Adrenal gland (tissue), 19 donors: ENCODE data around the gene CA4. TPM values are rescaled to one million over a fixed set of nuclear protein-coding genes. Genes with fewer than 3 reads are reported as not detected.
"Not testable (repeated sequence)": the region's sequence is repeated elsewhere in the genome, so short reads cannot be mapped to it uniquely, and the experiment has no call there.

Experiments used
- DNase-seq, 7 donors: peaks; one replicate each; pipeline ENCODE4 v3.0.0-alpha.2; 2019 to 2020
- H3K27ac ChIP-seq, 5 donors: fragments of 200-600 bp; sonication (generic) in 4 of 5; 1 replicate in 3 of 5; 2 replicates in 2 of 5; pipeline versions ENCODE4 v1.5.1 to v1.8.0; 2016 to 2020; ENCODE audit warnings: mild to moderate bottlenecking in 1 of 5
- H3K27me3 ChIP-seq: fragments of 200-600 bp; 2 replicates; pipeline ENCODE4 v1.8.0; 2021
- H3K36me3 ChIP-seq, 2 donors: fragments of 200-600 bp; replicated peaks in 1 of 2; 1 replicate in 1 of 2; 2 replicates in 1 of 2; pipeline versions ENCODE4 v1.5.1 to v1.8.0; 2018 to 2022
- H3K4me1 ChIP-seq, 2 donors: fragments of 200-600 bp; replicated peaks in 1 of 2; 1 replicate in 1 of 2; 2 replicates in 1 of 2; pipeline versions ENCODE4 v1.5.1 to v1.8.0; 2018 to 2021
- H3K4me3 ChIP-seq, 4 donors: fragments of 200-600 bp; sonication (generic) in 3 of 4; one replicate each; pipeline ENCODE4 v1.5.1; 2016 to 2018
- H3K9me3 ChIP-seq, 3 donors: fragments of 200-600 bp; sonication (generic) in 1 of 3; replicated peaks in 1 of 3; 1 replicate in 2 of 3; 2 replicates in 1 of 3; pipeline versions ENCODE4 v1.5.1 to v1.8.0; 2016 to 2021
- CTCF ChIP-seq, 6 experiments: fragments of 450-650 bp in 4 of 6; fragments of 200-600 bp in 2 of 6; sonication (generic) in 1 of 6; IDR thresholded peaks; 1 replicate in 5 of 6; 2 replicates in 1 of 6; pipeline versions ENCODE4 v1.5.1 to v1.8.0; 2016 to 2021; ENCODE audit warnings: antibody characterized with exemption in 6 of 6, mild to moderate bottlenecking in 2 of 6, moderate library complexity in 1 of 6
- POLR2A ChIP-seq, 2 donors: fragments of 450-650 bp; IDR thresholded peaks; one replicate each; pipeline ENCODE4 v1.6.1; 2017; ENCODE audit warnings: antibody characterized with exemption in 2 of 2, mild to moderate bottlenecking in 2 of 2, moderate library complexity in 1 of 2
- WGBS, 4 donors: extraction: QIAGEN DNeasy Blood & Tissue Kit in 2 of 4; methylation state at CpG; one replicate each; pipeline versions ENCODE4 v1.1.5 to v1.1.7; 2013 to 2017; 5-methylcytosine and 5-hydroxymethylcytosine counted together
- intact Hi-C, 2 donors: fragments of 100-400 bp; cut with DNase I; formaldehyde crosslinking; loops; one replicate each; pipeline versions ENCODE4 v1.14.1 to v1.15.0; 2022 to 2023
- long read RNA-seq, 10 donors: library from polyadenylated mRNA in 3 of 10; unstranded in 2 of 10; stranded (forward) in 1 of 10; transcript quantifications; one replicate each; pipeline ENCODE4 v2.0.0 and lab custom pipeline, GENCODE V29; 2021 to 2026
- polyA plus RNA-seq, 3 donors: library from polyadenylated mRNA; stranded (reverse); fragments of 200-250 nt in 2 of 3; fragments of 350-450 nt in 1 of 3; fragmentation: Illumina TruSeq in 1 of 3; extraction: RNeasy Lipid Tissue Mini Kit (QIAGEN cat#74804) in 1 of 3; gene quantifications; one replicate each; pipeline ENCODE4 v1.2.3, GENCODE V29; 2013 to 2014
- total RNA-seq, 9 donors: library from RNA; depleted of rRNA in 4 of 9; stranded (reverse); fragments of >200 nt in 4 of 9; fragments of 120-200 nt in 1 of 9; fragmentation: NEBNext Ultra II Directional in 1 of 9; extraction: Animal tissue kit (Norgen Biotek cat#: 25700) in 1 of 9; gene quantifications; one replicate each; pipeline versions ENCODE4 v1.1.0 to v1.2.4, GENCODE V29; 2013 to 2023
- donor health status: healthy with polysubstance abuse.
- donor health status: Bipolar disorder and iron deficiency.
- donor health status: DM: yes; HTN: yes; CAD: no.
- donor health status: DM: no; HTN: no; CAD: no.
- donor health status: DM: no; HTN: no; CAD: no.
- donor health status: DM: yes; HTN: yes; CAD: no.

Gene CA4
- total RNA-seq, result 1 to 10 TPM in 5 of 9 donors, under 1 TPM in 4; 0.55 to 2.8 (median 1.1) TPM
- 10 to 100 TPM in 1 of 3 donors, 1 to 10 TPM in 1, under 1 TPM in 1; 0.42 to 15.3 (median 2.9) TPM for polyA plus RNA-seq
- long read RNA-seq, donor 1, result 0 reads
- long read RNA-seq, donor 2, result 0 reads
- long read RNA-seq, donor 3, partial matches to known transcripts, result 0 of 1 reads
- long read RNA-seq, donor 3, other reads (novel, unspliced or antisense), result 0 of 1 reads
- long read RNA-seq, donor 4, result 0 reads
- long read RNA-seq, donor 5, partial matches to known transcripts, result 0 of 3 reads
- long read RNA-seq, donor 5, other reads (novel, unspliced or antisense), result 0 of 3 reads
- long read RNA-seq, donor 6, result 0 reads
- long read RNA-seq, donor 7, partial matches to known transcripts, result 0 of 12 reads
- long read RNA-seq, donor 7, other reads (novel, unspliced or antisense), result 12 of 12 reads
- long read RNA-seq, donor 8, partial matches to known transcripts, result 0 of 1 reads
- long read RNA-seq, donor 8, other reads (novel, unspliced or antisense), result 0 of 1 reads
- long read RNA-seq, donor 9, partial matches to known transcripts, result 6 of 6 reads
- long read RNA-seq, donor 9, other reads (novel, unspliced or antisense), result 0 of 6 reads
- long read RNA-seq, donor 10, result 0 reads

GRCh38 chr17:60149691-60150582 is at the start of gene CA4:
Gene CA4, plus strand, starts transcription at chr17:60149973. Its CDS starts 62 bp downstream, at chr17:60150035.
- H3K36me3 ChIP-seq, result no peaks in the 10 kb centered on the region
- TF ChIP-seq POLR2A (IDR thresholded peaks at IDR 0.05), result no peak
- TF ChIP-seq CTCF (IDR thresholded peaks at IDR 0.05), result no peak
- DNase-seq, result no peak
- H3K4me3 ChIP-seq, result peak within 1 kb of the TSS in 1 of 4 donors; percentile 48
- no peaks in the 10 kb centered on the region for H3K9me3 ChIP-seq
- no peak within 1 kb of the TSS for H3K27ac ChIP-seq
- WGBS, 4 donors, result 1 to 4% (median 3%) methylated on average over 26 to 81 of the region's 81 CpGs
- H3K27me3 ChIP-seq, result peaks cover 34% of the 10 kb centered on the region
- H3K4me1 ChIP-seq, result peaks cover 12 to 13% of the 10 kb centered on the region in 2 donors
- intact Hi-C loops, result loop anchor here (10.0 kb wide), 2 partner anchors 85 to 285 kb away; no protein-coding TSS in a partner anchor

GRCh38 chr17:60100577-60100976 is 49.2 kb upstream of the CA4 start:
- H3K27ac ChIP-seq, H3K9me3 ChIP-seq, H3K27me3 ChIP-seq, intact Hi-C loops, DNase-seq, H3K4me3 ChIP-seq, H3K36me3 ChIP-seq, H3K4me1 ChIP-seq: not testable (repeated sequence)
- 60 to 100% (median 67%) methylated on average over 1 to 2 of the region's 2 CpGs for WGBS, 4 donors

- H3K27me3 ChIP-seq, H3K9me3 ChIP-seq, H3K4me1 ChIP-seq, H3K36me3 ChIP-seq, intact Hi-C loops, DNase-seq: not testable (repeated sequence)
- Histone ChIP-seq H3K27ac (peak overlapping the region in 2 of 5 donors; percentile 68 to 72), H3K4me3 (peak overlapping the region in 1 of 4 donors; percentile 40)
- WGBS, 4 donors, result 58 to 61% (median 59%) methylated on average over 11 of the region's 11 CpGs
Observed at GRCh38 chr17:60102015-60102631, 47.6 kb upstream of the CA4 start.

GRCh38 chr17:60102632-60103096 is 47.1 kb upstream of the CA4 start:
- Histone ChIP-seq H3K4me1 (peaks cover 0 to 2% of the 10 kb centered on the region in 2 donors), H3K27ac (peak overlapping the region in 2 of 5 donors; percentile 68 to 72), H3K27me3 (no peaks in the 10 kb centered on the region), H3K4me3 (peak overlapping the region in 1 of 4 donors; percentile 40), H3K36me3 (no peaks in the 10 kb centered on the region), H3K9me3 (no peaks in the 10 kb centered on the region)
- intact Hi-C loops, result no loop called here
- WGBS, 4 donors, result 32 to 62% (median 47%) methylated on average over 19 to 20 of the region's 20 CpGs
- TF ChIP-seq CTCF (IDR thresholded peaks at IDR 0.05) (no peak), POLR2A (IDR thresholded peaks at IDR 0.05) (no peak)
- DNase-seq, result peak in 1 of 7 donors; percentile 30
